K562 (cell line): ENCODE measurements around the gene TRIM47. TPM values are rescaled to one million over a fixed set of nuclear protein-coding genes. Genes with fewer than 3 reads are reported as not detected.

Experiments used
- DPF2 ChIP-seq: fragments of 450-650 bp; IDR thresholded peaks from 2 replicates; pipeline ENCODE4 v1.6.1; 2016
- ETV1 ChIP-seq: fragments of 450-650 bp; conservative IDR thresholded peaks from 2 replicates; pipeline ENCODE4 v1.6.1; 2016; ENCODE audit warnings: missing genetic modification characterization, control low read depth, low read depth, missing compliant biosample characterization
- GTF2F1 ChIP-seq: IDR thresholded peaks from 2 replicates; pipeline ENCODE4 v1.6.1; 2011; ENCODE audit warnings: low read depth, low read length, improper control_type of control experiment
- HCFC1 ChIP-seq: IDR thresholded peaks from 2 replicates; pipeline ENCODE4 v1.6.1; 2012; ENCODE audit warnings: low read depth, low read length, improper control_type of control experiment
- ILK ChIP-seq: fragments of 450-650 bp; IDR thresholded peaks from 2 replicates; pipeline ENCODE4 v1.6.1; 2016; ENCODE audit warnings: missing genetic modification characterization, low read depth, mild to moderate bottlenecking, missing compliant biosample characterization, moderate library complexity, borderline replicate concordance
- KLF1 ChIP-seq: fragments of 450-650 bp; IDR thresholded peaks from 2 replicates; pipeline ENCODE4 v1.6.1; 2016; ENCODE audit warnings: missing genetic modification characterization, missing compliant biosample characterization
- KLF13 ChIP-seq: fragments of 450-650 bp; IDR thresholded peaks from 2 replicates; pipeline ENCODE4 v1.6.1; 2016; ENCODE audit warnings: missing genetic modification characterization, low read depth, mild to moderate bottlenecking, missing compliant biosample characterization, moderate library complexity, borderline replicate concordance
- MAZ ChIP-seq, 2 experiments: fragments of 450-650 bp in 1 of 2; sonication (generic) in 1 of 2; formaldehyde crosslinking; IDR thresholded peaks in 1 of 2; conservative IDR thresholded peaks in 1 of 2; 2 replicates each; pipeline versions ENCODE4 v1.4.0 to v1.5.0; 2020; ENCODE audit warnings: mild to moderate bottlenecking in 1 of 2, missing genetic modification reagents in 1 of 2
- NFRKB ChIP-seq: fragments of 450-650 bp; IDR thresholded peaks from 2 replicates; pipeline ENCODE4 v1.6.1; 2016; ENCODE audit warnings: low read depth
- PHB ChIP-seq: fragments of 250-450 bp; sonication (Bioruptor Pico); IDR thresholded peaks from 2 replicates; pipeline ENCODE4 v1.5.0; 2021
- RBM15 ChIP-seq: fragments of 200-400 bp; formaldehyde crosslinking; IDR thresholded peaks from 2 replicates; pipeline ENCODE4 v1.6.1; 2018; ENCODE audit warnings: mild to moderate bottlenecking, low read length, moderate library complexity; ENCODE audit not compliant: insufficient read depth
- SMARCA4 ChIP-seq: fragments of 450-650 bp; IDR thresholded peaks from 2 replicates; pipeline ENCODE4 v1.6.1; 2016
- ZNF217 ChIP-seq: sonication (generic); formaldehyde crosslinking; IDR thresholded peaks from 2 replicates; pipeline ENCODE4 v1.8.0; 2022; ENCODE audit warnings: mild to moderate bottlenecking, missing genetic modification reagents
- polyA plus RNA-seq, 8 experiments: library from polyadenylated mRNA; depleted of rRNA in 4 of 8; stranded (reverse) in 5 of 8; unstranded in 3 of 8; fragments of >200 nt; fragmentation: Nextera tagmentation in 2 of 8; fragmentation: Illumina TruSeq in 1 of 8; extraction: Ambion mirVana in 2 of 8; extraction: Trizol in 1 of 8; gene quantifications; 2 replicates each; pipeline versions ENCODE4 v1.2.1 to v1.2.3, GENCODE V29; 2011 to 2014; ENCODE audit warnings: inconsistent platforms in 1 of 8, missing spikeins in 1 of 8
- total RNA-seq, 7 experiments: library from RNA; depleted of rRNA in 6 of 7; stranded (reverse); fragments of >200 nt in 6 of 7; fragmentation: Illumina TruSeq in 2 of 7; extraction: Trizol in 2 of 7; gene quantifications; 2 replicates each; pipeline versions ENCODE4 v1.2.1 to v1.2.3, GENCODE V29; 2011 to 2021; ENCODE audit warnings: low replicate concordance in 1 of 7
- TF ChIP-seq, protein P1 (sequence below): sonication (generic); formaldehyde crosslinking; IDR thresholded peaks from 2 replicates; pipeline ENCODE4 v1.8.1; 2023; ENCODE audit warnings: mild to moderate bottlenecking, missing genetic modification reagents
- TF ChIP-seq, protein P2 (sequence below): fragments of 450-650 bp; IDR thresholded peaks from 2 replicates; pipeline ENCODE4 v1.6.1; 2016; ENCODE audit warnings: low read depth
- TF ChIP-seq, protein P3 (sequence below): fragments of 450-650 bp; formaldehyde crosslinking; IDR thresholded peaks from 2 replicates; pipeline ENCODE4 v1.4.0; 2020; ENCODE audit warnings: mild to moderate bottlenecking, mixed read lengths

Gene TRIM47
- total and polyA plus RNA-seq, 9 of the 15 experiments (the other 6 are each of a cell fraction or from before 2014, with no cell fraction given): 0.56 to 6.1 (median 3.2) TPM

DNA sequence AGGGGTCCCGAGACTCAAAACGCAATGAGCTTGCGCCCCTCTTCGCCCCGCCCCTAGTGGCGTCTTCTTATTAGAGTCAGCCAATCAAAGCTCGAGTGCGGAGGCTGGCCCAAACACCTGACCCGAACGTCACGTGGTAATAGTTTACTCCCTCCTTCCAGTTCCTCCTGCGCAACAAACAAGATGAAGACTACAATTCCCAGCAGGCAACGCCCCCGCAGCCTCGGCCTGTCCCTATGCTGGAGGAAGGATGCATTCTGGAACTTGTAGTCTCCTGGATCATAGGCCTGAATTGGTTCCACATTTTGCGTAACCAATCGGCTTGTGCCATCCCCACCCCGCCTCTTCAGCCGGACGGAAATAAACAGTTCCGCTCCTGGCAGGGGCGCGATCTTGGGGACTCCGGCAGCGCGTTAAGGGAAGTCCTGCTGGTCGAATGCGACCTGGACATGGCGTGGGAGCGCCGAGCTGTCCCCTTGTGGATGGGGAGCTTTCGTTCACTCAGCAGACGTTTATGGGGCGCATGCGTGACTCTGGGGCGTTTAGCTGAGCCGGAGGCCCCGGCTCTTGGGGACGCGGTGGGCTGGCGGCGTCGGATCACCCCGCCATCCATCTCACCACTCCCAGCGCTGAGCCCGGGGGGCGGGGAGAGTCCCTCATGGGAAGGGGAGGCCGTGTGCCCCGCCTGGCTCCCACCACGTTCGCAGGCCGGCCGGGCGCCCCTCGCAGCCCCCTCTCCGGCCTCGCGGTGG, 22.9 kb downstream of the TRIM47 start, which contains the start of gene WBP2 (continued):
- TF ChIP-seq, protein P1, sequence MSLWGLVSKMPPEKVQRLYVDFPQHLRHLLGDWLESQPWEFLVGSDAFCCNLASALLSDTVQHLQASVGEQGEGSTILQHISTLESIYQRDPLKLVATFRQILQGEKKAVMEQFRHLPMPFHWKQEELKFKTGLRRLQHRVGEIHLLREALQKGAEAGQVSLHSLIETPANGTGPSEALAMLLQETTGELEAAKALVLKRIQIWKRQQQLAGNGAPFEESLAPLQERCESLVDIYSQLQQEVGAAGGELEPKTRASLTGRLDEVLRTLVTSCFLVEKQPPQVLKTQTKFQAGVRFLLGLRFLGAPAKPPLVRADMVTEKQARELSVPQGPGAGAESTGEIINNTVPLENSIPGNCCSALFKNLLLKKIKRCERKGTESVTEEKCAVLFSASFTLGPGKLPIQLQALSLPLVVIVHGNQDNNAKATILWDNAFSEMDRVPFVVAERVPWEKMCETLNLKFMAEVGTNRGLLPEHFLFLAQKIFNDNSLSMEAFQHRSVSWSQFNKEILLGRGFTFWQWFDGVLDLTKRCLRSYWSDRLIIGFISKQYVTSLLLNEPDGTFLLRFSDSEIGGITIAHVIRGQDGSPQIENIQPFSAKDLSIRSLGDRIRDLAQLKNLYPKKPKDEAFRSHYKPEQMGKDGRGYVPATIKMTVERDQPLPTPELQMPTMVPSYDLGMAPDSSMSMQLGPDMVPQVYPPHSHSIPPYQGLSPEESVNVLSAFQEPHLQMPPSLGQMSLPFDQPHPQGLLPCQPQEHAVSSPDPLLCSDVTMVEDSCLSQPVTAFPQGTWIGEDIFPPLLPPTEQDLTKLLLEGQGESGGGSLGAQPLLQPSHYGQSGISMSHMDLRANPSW (CRISPR knock-in tag): no peak
- TF ChIP-seq SMARCA4 (no peak), ETV1 (tag) (peak; percentile 95), KLF13 (tag) (no peak), HCFC1 (peak; percentile 100), DPF2 (no peak), MAZ (CRISPR knock-in tag; conservative IDR thresholded peaks at IDR 0.05 in 1 of 2, IDR thresholded peaks at IDR 0.05 in 1 of 2) (peak; percentile 77 to 80), RBM15 (no peak), ZNF217 (CRISPR knock-in tag) (no peak), NFRKB (peak; percentile 68; the same call in 1 of the 2 replicates), ILK (tag) (no peak), PHB (peak; percentile 91), KLF1 (tag) (no peak), GTF2F1 (no peak; the same call in 1 of the 2 replicates)
- TF ChIP-seq, protein P2, sequence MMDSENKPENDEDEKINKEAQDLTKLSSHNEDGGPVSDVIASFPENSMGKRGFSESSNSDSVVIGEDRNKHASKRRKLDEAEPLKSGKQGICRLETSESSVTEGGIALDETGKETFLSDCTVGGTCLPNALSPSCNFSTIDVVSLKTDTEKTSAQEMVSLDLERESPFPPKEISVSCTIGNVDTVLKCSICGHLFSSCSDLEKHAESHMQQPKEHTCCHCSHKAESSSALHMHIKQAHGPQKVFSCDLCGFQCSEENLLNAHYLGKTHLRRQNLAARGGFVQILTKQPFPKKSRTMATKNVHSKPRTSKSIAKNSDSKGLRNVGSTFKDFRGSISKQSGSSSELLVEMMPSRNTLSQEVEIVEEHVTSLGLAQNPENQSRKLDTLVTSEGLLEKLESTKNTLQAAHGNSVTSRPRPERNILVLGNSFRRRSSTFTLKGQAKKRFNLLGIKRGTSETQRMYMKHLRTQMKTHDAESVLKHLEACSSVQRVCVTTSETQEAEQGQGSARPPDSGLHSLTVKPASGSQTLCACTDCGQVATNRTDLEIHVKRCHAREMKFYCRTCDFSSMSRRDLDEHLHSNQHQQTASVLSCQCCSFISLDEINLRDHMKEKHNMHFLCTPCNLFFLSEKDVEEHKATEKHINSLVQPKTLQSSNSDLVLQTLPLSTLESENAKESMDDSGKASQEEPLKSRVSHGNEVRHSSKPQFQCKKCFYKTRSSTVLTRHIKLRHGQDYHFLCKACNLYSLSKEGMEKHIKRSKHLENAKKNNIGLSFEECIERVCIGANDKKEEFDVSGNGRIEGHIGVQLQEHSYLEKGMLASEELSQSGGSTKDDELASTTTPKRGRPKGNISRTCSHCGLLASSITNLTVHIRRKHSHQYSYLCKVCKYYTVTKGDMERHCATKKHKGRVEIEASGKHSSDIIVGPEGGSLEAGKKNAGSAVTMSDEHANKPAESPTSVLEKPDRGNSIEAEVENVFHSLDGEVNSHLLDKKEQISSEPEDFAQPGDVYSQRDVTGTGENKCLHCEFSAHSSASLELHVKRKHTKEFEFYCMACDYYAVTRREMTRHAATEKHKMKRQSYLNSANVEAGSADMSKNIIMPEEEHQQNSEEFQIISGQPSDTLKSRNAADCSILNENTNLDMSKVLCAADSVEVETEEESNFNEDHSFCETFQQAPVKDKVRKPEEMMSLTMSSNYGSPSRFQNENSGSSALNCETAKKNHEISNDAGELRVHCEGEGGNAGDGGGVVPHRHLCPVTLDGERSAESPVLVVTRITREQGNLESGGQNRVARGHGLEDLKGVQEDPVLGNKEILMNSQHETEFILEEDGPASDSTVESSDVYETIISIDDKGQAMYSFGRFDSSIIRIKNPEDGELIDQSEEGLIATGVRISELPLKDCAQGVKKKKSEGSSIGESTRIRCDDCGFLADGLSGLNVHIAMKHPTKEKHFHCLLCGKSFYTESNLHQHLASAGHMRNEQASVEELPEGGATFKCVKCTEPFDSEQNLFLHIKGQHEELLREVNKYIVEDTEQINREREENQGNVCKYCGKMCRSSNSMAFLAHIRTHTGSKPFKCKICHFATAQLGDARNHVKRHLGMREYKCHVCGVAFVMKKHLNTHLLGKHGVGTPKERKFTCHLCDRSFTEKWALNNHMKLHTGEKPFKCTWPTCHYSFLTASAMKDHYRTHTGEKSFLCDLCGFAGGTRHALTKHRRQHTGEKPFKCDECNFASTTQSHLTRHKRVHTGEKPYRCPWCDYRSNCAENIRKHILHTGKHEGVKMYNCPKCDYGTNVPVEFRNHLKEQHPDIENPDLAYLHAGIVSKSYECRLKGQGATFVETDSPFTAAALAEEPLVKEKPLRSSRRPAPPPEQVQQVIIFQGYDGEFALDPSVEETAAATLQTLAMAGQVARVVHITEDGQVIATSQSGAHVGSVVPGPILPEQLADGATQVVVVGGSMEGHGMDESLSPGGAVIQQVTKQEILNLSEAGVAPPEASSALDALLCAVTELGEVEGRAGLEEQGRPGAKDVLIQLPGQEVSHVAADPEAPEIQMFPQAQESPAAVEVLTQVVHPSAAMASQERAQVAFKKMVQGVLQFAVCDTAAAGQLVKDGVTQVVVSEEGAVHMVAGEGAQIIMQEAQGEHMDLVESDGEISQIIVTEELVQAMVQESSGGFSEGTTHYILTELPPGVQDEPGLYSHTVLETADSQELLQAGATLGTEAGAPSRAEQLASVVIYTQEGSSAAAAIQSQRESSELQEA: no peak
- TF ChIP-seq, protein P3, sequence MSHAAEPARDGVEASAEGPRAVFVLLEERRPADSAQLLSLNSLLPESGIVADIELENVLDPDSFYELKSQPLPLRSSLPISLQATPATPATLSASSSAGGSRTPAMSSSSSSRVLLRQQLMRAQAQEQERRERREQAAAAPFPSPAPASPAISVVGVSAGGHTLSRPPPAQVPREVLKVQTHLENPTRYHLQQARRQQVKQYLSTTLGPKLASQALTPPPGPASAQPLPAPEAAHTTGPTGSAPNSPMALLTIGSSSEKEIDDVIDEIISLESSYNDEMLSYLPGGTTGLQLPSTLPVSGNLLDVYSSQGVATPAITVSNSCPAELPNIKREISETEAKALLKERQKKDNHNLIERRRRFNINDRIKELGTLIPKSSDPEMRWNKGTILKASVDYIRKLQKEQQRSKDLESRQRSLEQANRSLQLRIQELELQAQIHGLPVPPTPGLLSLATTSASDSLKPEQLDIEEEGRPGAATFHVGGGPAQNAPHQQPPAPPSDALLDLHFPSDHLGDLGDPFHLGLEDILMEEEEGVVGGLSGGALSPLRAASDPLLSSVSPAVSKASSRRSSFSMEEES: peak; percentile 99
